Kasumi-1 (cell line): ENCODE data around the gene CITED1.

ENCODE experiments used
- DNase-seq, 2 experiments: peaks; one replicate each; lab custom pipeline; 2025; lab: John Stamatoyannopoulos, UW

Gene CITED1

GRCh38 chrX:72308566-72309296, 3.0 kb upstream of the CITED1 start:
- DNase-seq: peak; percentile 53 to 56

- DNase-seq: no peak
Observed at GRCh38 chrX:72308209-72308565, 2.5 kb upstream of the CITED1 start.

GRCh38 chrX:72307646-72308051, 1.9 kb upstream of the CITED1 start:
- DNase-seq: no peak

GRCh38 chrX:72306851-72307645, 1.3 kb upstream of the CITED1 start:
- peak; percentile 45 to 65 for DNase-seq

- DNase-seq: no peak
Observed at GRCh38 chrX:72306085-72306801, 529 bp upstream of the CITED1 start.

- no peak for DNase-seq
Observed at GRCh38 chrX:72304877-72305276, 837 bp downstream of the CITED1 start.

- no peak for DNase-seq
Observed at GRCh38 chrX:72301781-72302180, 3.9 kb downstream of the CITED1 start.

- no peak for DNase-seq
Observed at GRCh38 chrX:72299891-72300630, 5.7 kb downstream of the CITED1 start.

- DNase-seq: peak; percentile 4 to 38
Observed at GRCh38 chrX:72297953-72298730, 7.6 kb downstream of the CITED1 start.

GRCh38 chrX:72296991-72297390, 8.7 kb downstream of the CITED1 start:
- DNase-seq: no peak

- no peak for DNase-seq
Observed at GRCh38 chrX:72295745-72296144, 10.0 kb downstream of the CITED1 start.

- no peak for DNase-seq
Observed at GRCh38 chrX:72294497-72294896, 11.2 kb downstream of the CITED1 start.

- no peak for DNase-seq
Observed at GRCh38 chrX:72282302-72282701, 23.4 kb downstream of the CITED1 start.

- DNase-seq: no peak
Observed at GRCh38 chrX:72280321-72280845, 25.3 kb downstream of the CITED1 start.

GRCh38 chrX:72276478-72276953, 29.2 kb downstream of the CITED1 start:
- DNase-seq: no peak

- no peak for DNase-seq
Observed at GRCh38 chrX:72274526-72274925, 31.2 kb downstream of the CITED1 start.

- no peak for DNase-seq
Observed at GRCh38 chrX:72273718-72274117, 32.0 kb downstream of the CITED1 start.

- DNase-seq: no peak
Observed at GRCh38 chrX:72272868-72273267, 32.8 kb downstream of the CITED1 start.

- no peak for DNase-seq
Observed at GRCh38 chrX:72271812-72272211, 33.9 kb downstream of the CITED1 start.

GRCh38 chrX:72271091-72271788, 34.5 kb downstream of the CITED1 start:
- no peak for DNase-seq
